SK-N-SH (cell line): ENCODE measurements around the gene TRIM68. TPM values are rescaled to one million over a fixed set of nuclear protein-coding genes. Genes with fewer than 3 reads are reported as not detected.

ENCODE experiments used
- CTCF ChIA-PET: fragments of 300-600, 350-600 bp; formaldehyde crosslinking; extraction: SDS; loops from one replicate; lab custom pipeline; 2021; lab: Yijun Ruan, JAX
- POLR2A ChIA-PET: fragments of 350-600 bp; sonication (Branson Sonifier 250); formaldehyde crosslinking; extraction: SDS; loops from one replicate; lab custom pipeline; 2020; ENCODE audit warnings: antibody characterized with exemption, inconsistent platforms; lab: Yijun Ruan, JAX
- DNase-seq: peaks from one replicate; pipeline ENCODE4 v3.0.0; 2012
- H2AFZ ChIP-seq: fragments of 200-600 bp; sonication (generic); 2 replicates; pipeline ENCODE4 v1.8.1; 2016; ENCODE audit warnings: antibody characterized with exemption, mild to moderate bottlenecking, low read depth
- H3F3A ChIP-seq: fragments of 200-600 bp; sonication (generic); replicated peaks from 2 replicates; pipeline ENCODE3; 2016; ENCODE audit warnings: antibody characterized with exemption, mild to moderate bottlenecking; ENCODE audit not compliant: insufficient read depth
- H3K27ac ChIP-seq, 2 experiments: fragments of 200-500 bp in 1 of 2; fragments of 200-600 bp in 1 of 2; sonication (Bioruptor generic) in 1 of 2; sonication (generic), shearing (Covaris generic) in 1 of 2; 2 replicates each; pipeline versions ENCODE4 v1.5.1 to v1.6.1; 2014 to 2016; ENCODE audit warnings: low read depth in 2 of 2, inconsistent platforms in 1 of 2, low read length in 1 of 2, mild to moderate bottlenecking in 1 of 2, mixed read lengths in 1 of 2
- H3K27me3 ChIP-seq: fragments of 200-600 bp; sonication (generic), shearing (Covaris generic); 2 replicates; pipeline ENCODE4 v1.6.1; 2016; ENCODE audit warnings: mixed run types; ENCODE audit not compliant: insufficient read depth
- H3K36me3 ChIP-seq, 2 experiments: fragments of 200-500 bp in 1 of 2; fragments of 200-600 bp in 1 of 2; sonication (Bioruptor generic) in 1 of 2; sonication (generic) in 1 of 2; replicated peaks in 1 of 2; 2 replicates each; pipeline versions ENCODE3 to v1.5.1; 2014 to 2016; ENCODE audit warnings: low read length in 1 of 2, mild to moderate bottlenecking in 1 of 2; ENCODE audit not compliant: insufficient read depth in 2 of 2, control insufficient read depth in 1 of 2
- H3K4me1 ChIP-seq, 2 experiments: fragments of 200-500 bp in 1 of 2; fragments of 200-600 bp in 1 of 2; sonication (Bioruptor generic) in 1 of 2; sonication (generic), shearing (Covaris generic) in 1 of 2; 2 replicates each; pipeline versions ENCODE4 v1.5.1 to v1.6.1; 2014 to 2016; ENCODE audit warnings: low read depth in 1 of 2, low read length in 1 of 2, mixed run types in 1 of 2; ENCODE audit not compliant: insufficient read depth in 2 of 2, control insufficient read depth in 1 of 2
- H3K4me2 ChIP-seq: fragments of 200-600 bp; sonication (generic), shearing (Covaris generic); 2 replicates; pipeline ENCODE4 v1.6.1; 2017; ENCODE audit warnings: mixed run types
- H3K4me3 ChIP-seq, 2 experiments: fragments of 200-500 bp in 1 of 2; fragments of 200-600 bp in 1 of 2; sonication (Bioruptor generic) in 1 of 2; sonication (generic), shearing (Covaris generic) in 1 of 2; 2 replicates each; pipeline versions ENCODE4 v1.5.1 to v1.8.1; 2014 to 2016; ENCODE audit warnings: low read depth in 2 of 2, inconsistent platforms in 1 of 2, low read length in 1 of 2, mild to moderate bottlenecking in 1 of 2, mixed read lengths in 1 of 2, moderate library complexity in 1 of 2
- H3K79me2 ChIP-seq: fragments of 200-600 bp; sonication (generic); 2 replicates; pipeline ENCODE4 v1.8.1; 2017; ENCODE audit warnings: mild to moderate bottlenecking; ENCODE audit not compliant: insufficient read depth
- H3K9ac ChIP-seq: fragments of 200-600 bp; sonication (generic); 2 replicates; pipeline ENCODE4 v1.6.1; 2017; ENCODE audit warnings: mixed run types
- H3K9me2 ChIP-seq: fragments of 200-600 bp; sonication (generic); 2 replicates; pipeline ENCODE4 v1.6.1; 2017; ENCODE audit warnings: mixed run types
- H3K9me3 ChIP-seq: fragments of 200-600 bp; sonication (generic); 2 replicates; pipeline ENCODE4 v1.6.1; 2017; ENCODE audit warnings: mixed run types, mild to moderate bottlenecking, moderate library complexity
- H4K20me1 ChIP-seq: fragments of 200-600 bp; sonication (generic); 2 replicates; pipeline ENCODE4 v1.6.1; 2017; ENCODE audit warnings: mild to moderate bottlenecking, mixed run types; ENCODE audit not compliant: insufficient read depth
- FOXM1 ChIP-seq: IDR thresholded peaks from 2 replicates; pipeline ENCODE4 v1.4.0; 2012; ENCODE audit warnings: low read depth, mild to moderate bottlenecking
- GATA2 ChIP-seq: sonication (generic); formaldehyde crosslinking; IDR thresholded peaks from 2 replicates; pipeline ENCODE4 v1.5.0; 2020; ENCODE audit warnings: mild to moderate bottlenecking, missing genetic modification reagents
- NRF1 ChIP-seq: IDR thresholded peaks from 2 replicates; pipeline ENCODE4 v1.6.1; 2012; ENCODE audit warnings: low read depth, mild to moderate bottlenecking, low read length
- RCOR1 ChIP-seq: fragments of 150-350 bp; IDR thresholded peaks from 2 replicates; pipeline ENCODE4 v1.6.1; 2017; ENCODE audit warnings: antibody characterized with exemption, low read length
- REST ChIP-seq: IDR thresholded peaks from 2 replicates; pipeline ENCODE4 v1.6.1; 2012; ENCODE audit warnings: mild to moderate bottlenecking, low read depth, low read length, moderate library complexity
- RXRA ChIP-seq: IDR thresholded peaks from 2 replicates; pipeline ENCODE4 v1.4.0; 2012; ENCODE audit warnings: low read depth, mild to moderate bottlenecking, borderline replicate concordance
- SIN3A ChIP-seq: IDR thresholded peaks from 2 replicates; pipeline ENCODE4 v1.6.1; 2012; ENCODE audit warnings: low read depth, mild to moderate bottlenecking, low read length, moderate library complexity, borderline replicate concordance
- WGBS: methylation state at CpG from one replicate; pipeline ENCODE4 v1.1.6; 2017; ENCODE audit warnings: low lambda C conversion rate; 5-methylcytosine and 5-hydroxymethylcytosine counted together
- polyA plus RNA-seq, 3 experiments: library from polyadenylated mRNA; depleted of rRNA; stranded (reverse); fragments of >200 nt; gene quantifications; 2 replicates each; pipeline ENCODE4 v1.2.3, GENCODE V29; 2012

The TRIM68 gene
- polyA plus RNA-seq, 1 of the 3 experiments (the other 2 are of a cell fraction), result 4.9 TPM

GRCh38 chr11:4581443-4581842, 26.6 kb downstream of the TRIM68 start, which contains the start of gene OR52I2:
OR52I2 (plus strand) TSS chr11:4581743.
- H3K36me3 ChIP-seq, result no peaks in the 10 kb centered on the region
- H2AFZ ChIP-seq, result no peak within 1 kb of the TSS
- H3K9me3 ChIP-seq, result no peaks in the 10 kb centered on the region
- H3K79me2 ChIP-seq, result no peaks in the 10 kb centered on the region
- H3K27ac ChIP-seq, result no peak within 1 kb of the TSS
- H3K9ac ChIP-seq, result no peak within 1 kb of the TSS
- H3K9me2 ChIP-seq, result no peaks in the 10 kb centered on the region
- POLR2A ChIA-PET, result no interaction called here
- H3K4me1 ChIP-seq, result no peaks in the 10 kb centered on the region
- no peak for DNase-seq
- no peaks in the 10 kb centered on the region for H4K20me1 ChIP-seq
- H3K4me3 ChIP-seq, result no peak within 1 kb of the TSS
- 0 out of 2 replicates have a peak, but pooled peaks cover 5% of the 10 kb centered on the region for H3K27me3 ChIP-seq
- no peaks in the 10 kb centered on the region for H3F3A ChIP-seq
- no peak for TF ChIP-seq REST
- CTCF ChIA-PET, result no interaction called here
- no peak within 1 kb of the TSS for H3K4me2 ChIP-seq

- CTCF ChIA-PET, result no interaction called here
- H3K9me2 ChIP-seq, result no peaks in the 10 kb centered on the region
- 5% methylated on average over 1 of the region's 1 CpG for WGBS
Measured at GRCh38 chr11:4580124-4580523, 27.9 kb downstream of the TRIM68 start.

GRCh38 chr11:4578624-4579023, 29.4 kb downstream of the TRIM68 start:
- no peak for TF ChIP-seq NRF1
- TF ChIP-seq REST, result no peak
- no peak for TF ChIP-seq RCOR1
- TF ChIP-seq SIN3A, result no peak
- ChIA-PET POLR2A (no interaction called here), CTCF (interaction anchor here (1.4 kb wide), 1 partner anchor 396 kb away, joined by 3 read pairs; no protein-coding TSS in a partner anchor)
- H3K27me3 ChIP-seq, result peaks cover 15% of the 10 kb centered on the region; the same call in 1 of the 2 replicates
- DNase-seq, result no peak
- H4K20me1 ChIP-seq, result no peaks in the 10 kb centered on the region
- no peaks in the 10 kb centered on the region for H3K4me1 ChIP-seq
- no peaks in the 10 kb centered on the region for H3K9me3 ChIP-seq
- H3K36me3 ChIP-seq, result no peaks in the 10 kb centered on the region
- no peaks in the 10 kb centered on the region for H3K9me2 ChIP-seq
- no peak overlapping the region for H3K27ac ChIP-seq
- no peak overlapping the region for H3K9ac ChIP-seq
- WGBS, result 23% methylated on average over 6 of the region's 6 CpGs
- no peaks in the 10 kb centered on the region for H3F3A ChIP-seq
- no peak overlapping the region for H3K4me3 ChIP-seq
- H2AFZ ChIP-seq, result no peak overlapping the region
- H3K79me2 ChIP-seq, result no peaks in the 10 kb centered on the region
- no peak overlapping the region for H3K4me2 ChIP-seq

More at GRCh38 chr11:4580124-4580523, 27.9 kb downstream of the TRIM68 start:
- no peak overlapping the region for H3K27ac ChIP-seq
- no peak overlapping the region for H2AFZ ChIP-seq
- no peak overlapping the region for H3K4me3 ChIP-seq
- POLR2A ChIA-PET, result no interaction called here
- peaks cover 15% of the 10 kb centered on the region; the same call in 1 of the 2 replicates for H3K27me3 ChIP-seq
- H4K20me1 ChIP-seq, result no peaks in the 10 kb centered on the region
- no peaks in the 10 kb centered on the region for H3K4me1 ChIP-seq
- H3F3A ChIP-seq, result no peaks in the 10 kb centered on the region
- no peak overlapping the region for H3K9ac ChIP-seq
- no peak for DNase-seq
- no peaks in the 10 kb centered on the region for H3K36me3 ChIP-seq
- H3K9me3 ChIP-seq, result no peaks in the 10 kb centered on the region
- H3K79me2 ChIP-seq, result no peaks in the 10 kb centered on the region
- no peak overlapping the region for H3K4me2 ChIP-seq
- no peak for TF ChIP-seq RXRA
- no peak for TF ChIP-seq FOXM1
- TF ChIP-seq GATA2 (CRISPR knock-in tag), result no peak
